Stimulated activated CD8-positive, alpha-beta memory T cell treated with anti-CD3 and anti-CD28 coated beads, Interleukin-2, amount 100 ng/mL, for 48 hours (primary cell): ENCODE data around the gene ATMIN.

Experiments used
- DNase-seq, 2 donors: peaks; one replicate each; pipeline ENCODE4 v3.0.0-alpha.2; 2020; ENCODE audit warnings: low read depth in 2 of 2

Gene ATMIN

DNA sequence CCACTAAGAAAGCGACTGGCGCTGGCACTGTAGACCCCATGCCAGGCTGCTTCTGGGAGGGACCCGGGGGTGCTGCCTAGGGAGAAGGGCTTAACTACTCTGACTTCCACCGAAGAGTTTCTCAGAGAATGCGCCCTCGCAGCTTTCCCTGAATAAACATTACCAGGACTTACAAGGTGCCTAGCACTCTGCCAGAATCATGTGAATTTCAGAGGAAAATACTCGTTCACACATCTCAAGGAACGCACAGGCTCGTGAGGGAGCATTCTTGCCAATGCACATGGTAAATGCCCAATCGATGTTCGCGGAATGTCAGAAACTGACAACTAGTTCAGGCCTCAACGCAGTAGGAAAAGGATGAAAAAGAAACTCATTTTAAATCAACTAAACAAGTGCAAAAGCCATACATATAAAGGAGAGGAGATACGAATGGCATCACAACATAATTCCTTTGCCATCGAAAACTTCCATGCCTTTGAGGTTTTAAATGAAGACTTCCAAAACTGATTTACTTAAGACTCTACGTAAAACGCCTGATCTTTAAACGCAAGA, 30.0 kb upstream of the ATMIN start:
- DNase-seq: no peak

DNA sequence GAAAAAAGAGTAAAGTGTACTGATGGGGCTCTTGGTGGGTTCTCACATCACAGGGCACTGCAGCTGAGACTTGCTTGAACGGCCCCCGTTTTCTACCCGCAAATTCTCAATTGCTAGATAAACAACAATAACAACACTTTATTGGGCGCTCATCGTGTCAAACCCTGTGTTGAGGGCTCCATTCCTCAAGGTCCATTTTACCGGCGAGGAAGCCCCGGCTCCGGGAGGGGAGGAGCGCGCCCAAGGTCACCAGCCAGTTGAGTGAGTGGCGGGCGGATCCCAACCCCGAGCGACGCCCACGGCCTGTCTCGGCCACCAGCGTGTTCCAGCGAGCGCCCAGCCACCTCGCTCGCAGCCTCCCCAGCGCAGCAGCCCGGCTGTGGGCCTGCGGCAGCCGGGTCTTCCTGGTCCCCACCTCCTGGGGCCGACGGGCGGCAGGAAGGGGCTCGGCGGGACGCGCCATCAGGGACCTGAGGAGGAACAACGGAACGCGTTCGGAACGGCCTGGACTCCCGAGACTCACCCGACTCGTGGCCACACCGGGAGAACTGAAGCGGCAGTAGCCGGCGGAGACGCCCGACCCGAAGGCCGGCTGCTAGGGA, 29.3 kb upstream of the ATMIN start:
- peak; percentile 71 to 72 for DNase-seq

DNA sequence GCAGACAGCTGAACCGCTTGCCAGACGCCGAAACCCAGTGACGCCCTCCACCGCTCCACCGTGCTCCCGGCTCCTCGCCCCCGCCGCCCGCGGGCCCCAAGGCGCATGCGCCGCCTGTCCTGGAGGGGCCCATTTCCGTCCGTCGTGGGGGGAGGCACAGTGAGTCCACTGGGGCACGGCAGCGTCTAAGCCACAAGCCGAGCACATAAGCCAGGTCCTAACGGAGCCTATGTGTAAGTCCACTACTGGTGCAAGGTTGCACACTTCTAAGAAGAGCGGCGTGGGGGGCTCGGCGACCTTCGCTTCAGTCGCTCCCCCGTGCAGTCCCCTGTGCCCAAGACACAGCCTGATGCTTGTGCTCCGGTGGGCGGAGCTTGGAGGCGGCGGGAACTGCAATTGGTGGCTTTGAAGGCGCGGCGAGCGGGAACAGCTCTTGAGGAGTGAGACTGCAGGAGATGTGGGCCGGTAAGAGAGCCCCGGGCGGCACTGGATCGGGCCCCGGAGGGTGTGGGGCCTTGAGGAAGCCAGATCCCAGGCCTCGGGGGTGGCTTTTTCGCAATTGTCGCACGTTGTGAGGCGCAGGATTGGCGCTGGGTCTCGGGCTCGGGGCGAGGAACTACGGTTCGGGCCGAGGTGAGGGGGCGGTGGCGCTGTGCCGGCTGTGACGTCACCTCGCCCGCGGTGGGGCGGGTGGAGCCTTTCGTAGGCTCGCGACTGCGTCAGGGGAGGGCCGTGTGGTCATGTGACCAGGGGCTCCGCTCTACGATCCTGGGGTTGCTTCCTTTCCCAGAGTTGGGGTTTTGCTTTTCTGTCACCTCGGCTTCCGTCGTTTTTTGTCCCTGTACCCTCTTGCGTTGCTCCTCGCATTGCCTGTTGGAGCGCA, 28.6 kb upstream of the ATMIN start, which contains the start of the genes CENPN and CMC2:
Gene CENPN, plus strand, starts transcription at position 402 of the 883 bp plus-strand sequence. CDS start 4,726 bp downstream, outside the sequence.
Gene CMC2, minus strand, starts transcription at position 73 of the 883 bp plus-strand sequence. CDS start 9,491 bp downstream, outside the sequence.
- DNase-seq: peak; percentile 92 to 93

DNA sequence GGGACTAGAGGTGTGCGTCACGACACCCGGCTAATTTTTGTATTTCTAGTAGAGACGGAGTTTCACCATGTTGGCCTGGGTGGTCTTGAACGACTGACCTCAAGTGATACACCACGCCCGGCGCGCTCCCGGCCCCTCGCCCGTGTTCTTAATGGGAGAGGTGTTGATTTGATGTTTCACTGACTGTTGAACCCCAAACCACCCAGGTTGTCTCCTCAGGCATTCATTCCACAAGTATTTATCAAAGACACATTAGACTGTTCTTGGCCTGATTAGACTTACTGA, 27.2 kb upstream of the ATMIN start:
- DNase-seq: no peak

DNA sequence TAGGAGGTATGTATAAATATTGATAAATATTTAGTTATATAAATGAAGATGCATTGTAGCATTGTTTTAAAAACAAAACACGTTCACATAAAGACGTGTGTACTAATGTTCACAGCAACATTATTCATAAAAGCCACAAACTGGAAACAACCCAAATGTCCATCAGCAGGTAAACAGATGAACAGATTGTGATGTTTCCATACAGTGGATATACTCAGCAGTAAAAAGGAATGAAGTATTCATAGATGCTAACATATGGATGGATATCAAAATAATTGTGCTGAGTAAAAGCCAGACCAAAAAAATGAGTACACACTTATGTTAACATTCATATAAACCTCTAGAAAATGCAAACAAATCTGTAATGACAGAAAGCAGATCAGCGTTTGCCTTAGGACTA, 22.7 kb upstream of the ATMIN start:
- no peak for DNase-seq

DNA sequence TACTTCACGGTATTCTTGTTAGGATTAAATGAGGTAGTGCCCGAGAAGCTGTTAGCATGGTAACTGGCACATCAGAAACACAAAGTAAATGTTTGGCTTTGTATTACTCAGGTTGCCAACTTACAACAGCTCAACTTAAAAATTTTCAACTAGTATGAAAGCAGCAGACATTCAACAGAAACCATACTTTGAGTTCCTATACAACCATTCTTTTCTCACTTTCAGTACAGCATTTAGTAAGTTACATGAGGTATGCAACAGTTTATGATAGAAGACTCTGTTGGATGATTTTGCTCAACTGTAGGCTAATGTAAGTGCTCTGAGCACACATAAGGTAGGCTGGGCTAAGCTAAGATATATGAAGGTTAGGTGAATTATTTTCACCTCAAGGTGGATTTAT, 21.0 kb upstream of the ATMIN start:
- no peak for DNase-seq

DNA sequence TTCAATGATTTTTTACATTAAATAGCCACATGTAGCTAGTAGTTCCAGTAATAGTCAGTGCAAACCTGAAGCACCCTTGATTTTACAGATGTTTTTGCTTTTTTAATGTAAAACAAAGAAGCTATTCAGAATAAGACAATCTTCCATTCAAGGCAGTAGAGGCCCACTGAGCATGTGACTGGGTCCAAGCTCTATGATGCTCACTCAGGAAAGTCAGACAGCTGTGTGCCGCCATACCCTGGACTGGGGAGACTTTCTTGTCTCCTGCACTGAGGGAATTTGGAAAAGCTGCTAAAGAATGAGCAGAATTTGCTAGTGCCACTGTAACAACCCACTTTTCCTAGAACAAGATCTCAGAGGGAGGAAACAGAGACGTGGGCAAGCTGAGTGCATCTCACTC, 17.1 kb upstream of the ATMIN start:
- no peak for DNase-seq

DNA sequence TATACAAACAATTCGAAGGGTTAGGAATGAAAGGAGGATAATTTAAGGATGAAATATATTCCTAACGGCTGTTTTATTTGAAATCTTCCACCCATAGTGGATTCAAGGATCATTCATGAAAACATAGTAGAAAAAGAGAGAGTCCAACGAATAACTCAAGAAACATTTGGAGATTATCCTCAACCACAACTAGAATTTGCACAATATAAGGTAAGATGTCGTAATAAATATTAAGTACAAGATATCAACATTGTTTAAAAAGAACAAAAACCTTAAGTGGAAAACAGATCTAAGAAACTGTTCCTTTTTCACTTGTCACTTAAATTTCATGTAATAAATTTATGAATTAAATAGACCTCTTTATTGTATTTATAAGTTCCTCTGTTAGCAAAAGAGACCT, 9.2 kb upstream of the ATMIN start:
- no peak for DNase-seq

DNA sequence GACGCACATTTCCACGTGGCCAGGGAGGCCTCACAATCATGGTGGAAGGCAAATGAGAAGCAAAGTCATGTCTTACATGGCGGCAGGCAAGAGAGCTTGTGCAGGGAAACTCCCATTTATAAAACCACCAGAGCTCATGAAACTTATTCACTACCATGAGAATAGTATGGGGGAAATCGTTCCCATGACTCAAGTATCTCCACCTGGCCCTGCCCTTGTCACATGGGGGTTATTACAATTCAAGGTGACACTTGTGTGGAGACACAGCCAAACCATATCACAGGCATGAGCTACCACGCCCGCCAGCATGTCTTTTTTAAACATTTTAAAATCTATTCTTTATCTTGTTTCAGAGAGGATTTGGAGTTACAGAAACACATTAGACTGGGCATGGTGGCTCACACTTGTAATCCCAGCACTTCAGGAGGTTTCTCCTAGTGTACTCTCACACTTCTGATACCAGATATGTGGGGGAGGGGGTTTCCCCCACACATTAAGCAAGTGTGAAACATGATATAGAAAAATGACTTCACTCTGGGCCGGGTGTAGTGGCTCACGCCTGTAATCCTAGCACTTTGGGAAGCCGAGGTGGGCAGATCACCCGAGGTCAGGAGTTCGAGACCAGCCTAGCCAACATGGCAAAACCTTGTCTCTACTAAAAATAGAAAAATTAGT, 5.6 kb upstream of the ATMIN start:
- DNase-seq: no peak

DNA sequence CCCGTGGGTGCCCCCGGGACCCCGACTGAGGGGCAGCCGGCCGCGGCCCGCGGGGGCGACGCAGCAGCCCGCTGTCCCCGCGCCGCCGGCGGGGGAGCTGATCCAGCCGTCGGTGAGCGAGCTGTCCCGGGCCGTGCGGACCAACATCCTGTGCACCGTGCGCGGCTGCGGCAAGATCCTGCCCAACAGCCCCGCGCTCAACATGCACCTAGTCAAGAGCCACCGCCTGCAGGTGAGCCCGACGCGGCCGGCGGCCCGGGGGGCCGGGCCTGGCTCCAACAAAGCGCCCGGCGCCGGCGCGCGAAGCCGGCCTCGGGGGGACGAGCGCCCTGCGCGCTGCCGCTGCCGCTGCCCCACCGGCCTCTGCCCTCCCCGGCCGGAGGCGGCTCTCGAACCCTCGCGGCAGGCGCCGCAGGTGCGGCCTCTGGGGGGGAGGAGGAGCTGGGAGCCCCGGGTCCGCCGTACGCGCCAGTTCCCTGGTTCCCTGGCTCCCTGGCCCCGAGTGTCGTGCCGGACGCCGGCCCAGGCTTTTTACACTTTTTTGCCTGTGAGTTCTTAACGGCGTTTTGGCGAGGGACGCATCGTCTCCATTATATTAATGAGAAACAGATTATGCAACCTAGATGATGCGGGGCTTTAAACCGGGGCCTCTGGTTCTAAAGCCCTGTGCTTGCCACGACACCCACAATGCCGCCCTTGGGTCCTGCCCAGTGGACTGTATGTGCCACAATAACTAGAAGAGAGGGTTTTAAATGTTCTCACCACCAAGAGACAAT, 521 bp downstream of the ATMIN start:
- peak; percentile 12 to 39 for DNase-seq

DNA sequence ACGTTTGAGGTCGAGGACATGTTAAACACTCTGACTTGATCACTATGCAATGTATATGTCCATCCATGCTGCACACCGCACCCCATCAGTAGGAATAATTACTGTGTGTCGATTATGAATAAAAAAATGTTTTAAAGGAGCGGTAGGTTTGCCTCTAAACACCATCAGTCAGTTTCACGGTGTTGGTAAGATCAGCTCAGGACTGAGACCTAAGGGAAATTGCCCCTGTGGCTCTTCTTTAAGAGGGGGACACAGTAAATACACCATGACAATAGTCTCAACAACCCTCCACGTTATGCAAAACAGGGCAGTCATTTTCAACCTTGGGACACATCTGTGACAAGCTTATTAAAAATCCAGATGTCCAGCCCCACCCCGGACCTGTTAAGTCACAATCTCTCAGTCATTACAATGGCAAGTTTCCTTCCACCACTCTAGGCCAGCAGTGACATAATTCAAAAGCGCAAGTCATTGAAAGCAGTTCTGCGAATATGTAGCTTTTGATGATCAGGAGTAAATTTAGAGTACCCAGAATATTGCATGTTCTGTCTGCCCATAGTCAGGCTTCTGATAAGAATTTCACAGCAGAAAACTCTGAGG, 1.2 kb downstream of the ATMIN start:
- DNase-seq: no peak

DNA sequence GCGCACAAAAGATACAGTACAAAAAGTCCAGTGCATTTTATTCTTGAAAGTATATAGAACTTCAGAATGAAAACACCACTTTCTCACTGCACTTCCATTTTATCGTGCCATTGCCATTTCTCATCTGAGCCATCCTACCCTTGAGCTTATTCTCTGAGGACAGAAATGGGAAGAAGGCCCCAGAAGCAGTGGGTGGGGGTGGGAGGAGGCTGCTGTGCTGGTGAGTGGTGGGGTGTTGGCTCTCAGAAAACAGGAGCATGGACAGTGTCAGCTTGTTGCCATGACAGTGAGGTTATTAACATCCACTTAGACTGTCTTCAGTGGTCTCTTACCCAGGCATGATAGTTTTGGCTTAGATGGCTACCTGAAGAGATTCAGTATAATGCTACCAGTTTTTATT, 4.5 kb downstream of the ATMIN start:
- no peak for DNase-seq

DNA sequence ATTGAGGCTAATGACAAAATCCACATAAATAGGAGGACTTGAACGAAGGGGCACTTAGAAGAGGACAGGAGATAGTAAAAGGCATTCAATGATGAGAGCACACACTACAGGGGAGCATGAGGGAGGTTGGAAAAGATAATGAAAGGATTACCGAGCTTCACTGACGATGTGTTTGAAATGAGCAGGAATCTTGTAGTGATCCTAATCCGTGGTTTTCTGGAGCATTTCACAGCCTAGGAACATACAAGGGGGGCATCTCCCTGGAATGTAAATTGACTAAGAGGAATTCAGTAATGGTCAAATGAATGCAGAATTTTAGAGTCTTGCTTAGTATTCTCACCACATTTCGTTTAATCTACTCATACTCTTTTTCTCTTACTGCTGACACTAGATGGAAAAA, 5.2 kb downstream of the ATMIN start:
- DNase-seq: no peak

DNA sequence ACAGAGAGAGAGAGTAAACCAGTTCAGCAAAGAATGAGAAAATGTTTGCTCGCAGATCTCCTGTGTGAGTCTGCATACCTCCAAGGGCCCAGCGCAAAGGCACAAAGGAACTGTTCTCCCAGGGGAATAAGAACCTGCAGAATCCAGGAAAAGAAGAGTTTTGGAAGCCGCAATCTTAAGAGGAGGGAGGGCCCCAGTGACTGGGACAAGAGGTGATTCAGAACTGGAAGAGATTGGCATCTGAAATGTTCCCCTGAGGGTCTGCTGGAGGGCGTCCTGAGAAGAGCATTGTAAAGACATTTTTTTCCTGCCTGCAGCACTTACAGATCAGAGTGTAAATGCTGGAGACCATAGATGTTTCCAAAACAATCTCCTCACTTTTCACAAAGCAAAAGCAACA, 6.1 kb downstream of the ATMIN start:
- no peak for DNase-seq

DNA sequence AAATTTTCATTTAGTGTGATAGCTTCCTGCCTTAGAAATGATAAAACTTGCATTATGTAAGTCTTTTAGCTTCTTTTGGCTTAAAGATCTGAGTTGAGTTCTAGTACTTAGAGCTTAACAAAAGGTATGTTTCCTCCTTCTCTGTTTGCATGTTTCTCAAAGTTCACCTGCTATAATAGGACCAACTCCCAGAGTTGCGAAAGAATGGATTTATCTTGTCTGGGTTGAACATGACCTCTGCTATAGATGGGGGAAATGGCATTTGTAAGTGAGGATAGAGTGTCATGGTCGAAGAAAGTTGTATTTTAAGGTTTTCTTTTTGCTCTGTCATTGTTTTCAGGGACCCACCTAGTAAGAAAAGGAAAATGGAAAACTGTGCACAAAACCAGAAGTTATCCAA, 7.2 kb downstream of the ATMIN start:
- no peak for DNase-seq

DNA sequence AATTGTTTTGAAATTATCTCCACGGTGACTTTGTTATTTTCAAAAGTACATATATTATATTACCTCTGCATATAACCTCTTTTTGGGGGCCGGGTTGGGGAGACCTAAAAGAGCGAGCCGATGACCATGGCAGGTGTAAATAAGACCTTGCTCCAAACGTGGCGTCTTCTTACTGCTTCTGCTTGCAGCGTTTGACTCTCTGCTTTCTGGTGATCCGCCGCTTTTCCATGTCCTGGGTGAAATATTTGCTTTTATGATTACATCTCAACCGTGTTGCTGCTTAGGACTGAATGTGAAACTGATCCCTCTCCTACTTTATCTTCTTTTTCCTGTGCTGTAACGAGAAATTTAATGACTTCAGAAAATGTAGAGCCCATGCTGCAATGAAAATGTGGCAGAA, 18.1 kb downstream of the ATMIN start:
- no peak for DNase-seq

DNA sequence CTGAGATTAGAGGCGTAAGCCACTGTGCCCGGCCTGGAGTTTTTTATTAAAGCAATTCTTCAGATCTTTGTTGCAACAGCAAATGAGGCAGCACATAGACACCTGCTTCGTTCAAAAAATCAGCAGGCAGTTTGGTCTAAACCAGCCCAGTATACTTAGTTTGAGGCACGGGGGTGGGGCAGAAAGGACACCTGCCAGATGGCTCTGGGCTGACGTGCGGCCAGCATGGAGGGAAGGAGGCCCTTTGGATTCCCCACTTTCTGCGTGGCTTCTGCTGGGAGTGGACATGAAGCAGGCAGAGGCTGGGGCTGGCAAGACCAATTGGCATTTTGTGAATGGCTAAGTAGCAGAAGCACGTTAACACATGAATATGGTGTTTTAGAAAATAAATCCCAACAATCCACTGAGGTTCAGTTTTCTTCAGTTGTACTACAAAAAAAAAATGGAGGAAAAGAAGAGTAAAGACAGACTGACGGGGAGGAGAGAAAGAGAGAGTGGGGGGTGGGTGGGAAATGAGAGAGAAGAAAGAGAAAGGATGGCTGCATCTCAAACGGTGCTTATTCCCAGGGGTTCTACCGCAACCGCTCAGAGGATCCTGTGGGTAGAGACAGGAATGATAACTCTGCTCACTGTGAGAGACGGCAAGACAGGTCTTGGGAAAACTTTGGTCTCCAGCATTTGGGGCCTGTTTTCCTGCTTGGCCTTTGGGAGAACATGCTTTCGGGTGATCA, 25.1 kb downstream of the ATMIN start:
- DNase-seq: no peak

DNA sequence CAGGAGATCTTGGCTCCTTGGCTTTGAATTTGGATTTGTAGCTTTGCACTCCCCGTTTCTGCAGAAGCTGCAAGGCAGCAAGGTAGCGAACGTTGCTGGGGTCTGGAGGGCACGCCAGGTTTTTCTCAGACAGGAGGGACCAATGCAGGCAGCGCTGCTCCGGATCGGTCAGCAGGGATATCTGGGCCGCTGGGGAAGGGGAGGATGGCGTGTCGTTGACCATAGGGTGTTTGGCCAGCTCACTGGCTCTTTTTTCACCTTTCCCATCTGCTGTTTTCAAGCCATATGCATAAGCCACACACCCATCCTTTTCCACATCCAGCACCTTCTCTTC, 25.6 kb downstream of the ATMIN start:
- DNase-seq: no peak

DNA sequence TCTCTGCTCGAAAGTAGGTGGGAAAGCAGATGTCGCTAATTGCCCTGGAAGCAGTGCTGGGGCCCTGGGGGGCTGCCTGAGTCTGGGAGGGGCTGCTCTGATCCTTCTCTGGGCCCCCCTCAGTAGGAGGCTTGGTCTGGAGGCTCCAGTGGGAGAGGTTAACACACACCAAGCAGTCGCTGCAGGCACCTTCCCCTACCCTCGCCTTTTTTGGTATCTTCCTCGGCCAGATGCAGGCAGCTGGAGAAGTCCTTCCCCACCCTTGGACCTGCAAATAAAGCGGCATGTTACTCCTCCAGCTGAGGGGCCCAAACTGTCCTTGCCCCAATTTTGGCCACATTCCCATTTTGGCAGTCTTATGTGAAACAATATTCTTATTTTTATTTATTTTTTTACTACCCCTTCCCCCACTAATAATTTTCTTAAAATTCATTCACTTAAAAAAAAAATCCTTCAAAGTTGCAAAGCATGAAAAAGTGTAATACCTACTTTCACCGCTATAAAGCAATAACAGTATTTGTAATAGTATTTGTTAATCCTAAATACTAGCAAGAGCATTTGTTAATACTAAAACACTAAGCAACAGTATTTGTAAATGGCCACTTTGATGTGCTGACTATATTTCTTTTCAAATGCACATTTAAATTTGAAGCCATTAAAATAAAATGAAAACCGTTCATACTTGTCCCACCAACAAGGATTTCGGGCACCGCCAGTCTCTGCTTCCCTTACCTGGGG, 26.4 kb downstream of the ATMIN start:
- DNase-seq: no peak

DNA sequence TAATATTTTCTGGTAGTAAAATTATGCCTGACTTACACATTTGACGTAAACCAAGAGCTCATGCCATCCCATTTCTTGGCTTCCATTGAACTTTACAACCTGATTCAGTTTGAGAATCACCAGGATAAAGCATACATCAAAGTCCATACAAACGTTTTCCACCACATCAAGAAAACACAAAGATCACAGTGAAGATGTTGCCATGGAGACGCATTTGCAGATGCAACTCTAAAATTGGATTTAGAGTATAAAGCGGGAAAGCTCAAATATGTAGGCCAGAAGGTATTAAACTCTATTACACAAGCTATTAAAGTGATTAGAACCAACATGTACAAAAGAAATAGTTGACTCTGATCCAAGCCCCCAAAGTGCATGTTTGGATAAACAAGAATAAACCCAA, 31.0 kb downstream of the ATMIN start:
- DNase-seq: no peak
